Measurements from ENCODE around the gene CPSF4.

The CPSF4 gene

GRCh38 chr7:99422186-99422585, 16.6 kb upstream of the CPSF4 start:
- no peaks in the 10 kb centered on the region for H3K27me3 ChIP-seq (ENCODE audit: low read length)

GRCh38 chr7:99422625-99423024, 16.1 kb upstream of the CPSF4 start:
- no peaks in the 10 kb centered on the region for H3K79me2 ChIP-seq (ENCODE audit: insufficient read depth, low read length)
- H3K27ac ChIP-seq (ENCODE audit: low read depth, low read length): no peak overlapping the region
- H3K4me3 ChIP-seq (ENCODE audit: insufficient read depth, low read length, poor library complexity, severe bottlenecking): no peak overlapping the region
- H3K4me2 ChIP-seq (ENCODE audit: low read depth, low read length, poor library complexity, severe bottlenecking): no peak overlapping the region
- no peaks in the 10 kb centered on the region for H3K9me2 ChIP-seq (replicated peaks; ENCODE audit: insufficient read depth, low read length)
- no peak overlapping the region for H3K9ac ChIP-seq (ENCODE audit: low read length)
- H2AFZ ChIP-seq (ENCODE audit: low read depth, low read length, severe bottlenecking): no peak overlapping the region
- H3K27me3 ChIP-seq (ENCODE audit: low read length): no peaks in the 10 kb centered on the region
- no peaks in the 10 kb centered on the region for H3K9me3 ChIP-seq (ENCODE audit: insufficient read depth, low read length)
- H3K36me3 ChIP-seq (ENCODE audit: low read length): peaks cover 3% of the 10 kb centered on the region; the same call in 1 of the 2 replicates
- H4K20me1 ChIP-seq (ENCODE audit: low read depth, low read length): no peaks in the 10 kb centered on the region
- H3F3A ChIP-seq (ENCODE audit: insufficient read depth): peaks cover 14% of the 10 kb centered on the region; the same call in 1 of the 2 replicates
- no peak for TF ChIP-seq EZH2phosphoT487 (conservative IDR thresholded peaks at IDR 0.05; ENCODE audit: low read length)
- TF ChIP-seq CTCF (IDR thresholded peaks at IDR 0.05; ENCODE audit: insufficient read depth, low read length, poor library complexity, severe bottlenecking): no peak

More at GRCh38 chr7:99422186-99422585, 16.6 kb upstream of the CPSF4 start:
- Histone ChIP-seq H3K36me3 (ENCODE audit: low read length) (peaks cover 8% of the 10 kb centered on the region; the same call in 1 of the 2 replicates), H4K20me1 (ENCODE audit: low read depth, low read length) (no peaks in the 10 kb centered on the region), H3K4me2 (ENCODE audit: low read depth, low read length, poor library complexity, severe bottlenecking) (no peak overlapping the region), H3K27ac (ENCODE audit: low read depth, low read length) (no peak overlapping the region), H3K9ac (ENCODE audit: low read length) (no peak overlapping the region), H3K4me3 (ENCODE audit: insufficient read depth, low read length, poor library complexity, severe bottlenecking) (no peak overlapping the region), H3K79me2 (ENCODE audit: insufficient read depth, low read length) (no peaks in the 10 kb centered on the region), H3K9me3 (ENCODE audit: insufficient read depth, low read length) (no peaks in the 10 kb centered on the region), H3F3A (ENCODE audit: insufficient read depth) (peaks cover 14% of the 10 kb centered on the region; the same call in 1 of the 2 replicates), H2AFZ (ENCODE audit: low read depth, low read length, severe bottlenecking) (no peak overlapping the region), H3K9me2 (replicated peaks; ENCODE audit: insufficient read depth, low read length) (no peaks in the 10 kb centered on the region)
- no peak for TF ChIP-seq CTCF (IDR thresholded peaks at IDR 0.05; ENCODE audit: insufficient read depth, low read length, poor library complexity, severe bottlenecking)
- TF ChIP-seq EZH2phosphoT487 (conservative IDR thresholded peaks at IDR 0.05; ENCODE audit: low read length): no peak

GRCh38 chr7:99424932-99425730, 13.6 kb upstream of the CPSF4 start:
- no peaks in the 10 kb centered on the region for H3K27me3 ChIP-seq (ENCODE audit: low read length)
- H3K9ac ChIP-seq (ENCODE audit: low read length): no peak overlapping the region
- TF ChIP-seq EZH2phosphoT487 (conservative IDR thresholded peaks at IDR 0.05; ENCODE audit: low read length) (no peak), CTCF (IDR thresholded peaks at IDR 0.05; ENCODE audit: insufficient read depth, low read length, poor library complexity, severe bottlenecking) (no peak)
- H4K20me1 ChIP-seq (ENCODE audit: low read depth, low read length): no peaks in the 10 kb centered on the region
- H3F3A ChIP-seq (ENCODE audit: insufficient read depth): peaks cover 14% of the 10 kb centered on the region; the same call in 1 of the 2 replicates
- H2AFZ ChIP-seq (ENCODE audit: low read depth, low read length, severe bottlenecking): no peak overlapping the region
- no peak overlapping the region for H3K4me3 ChIP-seq (ENCODE audit: insufficient read depth, low read length, poor library complexity, severe bottlenecking)
- H3K9me2 ChIP-seq (replicated peaks; ENCODE audit: insufficient read depth, low read length): no peaks in the 10 kb centered on the region
- no peaks in the 10 kb centered on the region for H3K9me3 ChIP-seq (ENCODE audit: insufficient read depth, low read length)
- no peak overlapping the region for H3K4me2 ChIP-seq (ENCODE audit: low read depth, low read length, poor library complexity, severe bottlenecking)
- H3K27ac ChIP-seq (ENCODE audit: low read depth, low read length): no peak overlapping the region
- peaks cover 5% of the 10 kb centered on the region; the same call in 1 of the 2 replicates for H3K36me3 ChIP-seq (ENCODE audit: low read length)
- no peaks in the 10 kb centered on the region for H3K79me2 ChIP-seq (ENCODE audit: insufficient read depth, low read length)
